Aorta (tissue), 5 donors: Measurements from ENCODE around the gene MITF. TPM values are rescaled to one million over a fixed set of nuclear protein-coding genes. Genes with fewer than 3 reads are reported as not detected.

ENCODE experiments used
- ATAC-seq: fragments of 200-7000 bp; cut with Tn5 transposase; one replicate; pipeline ENCODE4 v1.9.1; 2022; ENCODE audit warnings: moderate library complexity; ENCODE audit not compliant: low FRiP score
- DNase-seq, 2 donors: peaks; one replicate each; pipeline ENCODE4 v3.0.0-alpha.2; 2020
- H3K27ac ChIP-seq, 2 donors: one replicate each; pipeline ENCODE4 v1.5.1; 2013; ENCODE audit warnings: low read length in 2 of 2, mild to moderate bottlenecking in 2 of 2, moderate library complexity in 2 of 2, control low read depth in 1 of 2, inconsistent platforms in 1 of 2, low read depth in 1 of 2
- H3K27me3 ChIP-seq, 2 donors: one replicate each; pipeline ENCODE4 v1.6.1; 2013; ENCODE audit warnings: control low read depth in 1 of 2, low read length in 1 of 2, mild to moderate bottlenecking in 1 of 2, moderate library complexity in 1 of 2; ENCODE audit not compliant: insufficient read depth in 2 of 2, control insufficient read depth in 1 of 2
- H3K36me3 ChIP-seq, 2 donors: one replicate each; pipeline ENCODE4 v1.6.1; 2013; ENCODE audit warnings: control low read depth in 1 of 2, low read length in 1 of 2, mild to moderate bottlenecking in 1 of 2; ENCODE audit not compliant: insufficient read depth in 2 of 2, control insufficient read depth in 1 of 2
- H3K4me1 ChIP-seq, 2 donors: one replicate each; pipeline ENCODE4 v1.6.1; 2013; ENCODE audit warnings: low read length in 2 of 2, control low read depth in 1 of 2, mild to moderate bottlenecking in 1 of 2, moderate library complexity in 1 of 2; ENCODE audit not compliant: insufficient read depth in 2 of 2, control insufficient read depth in 1 of 2
- H3K4me3 ChIP-seq, 2 donors: one replicate each; pipeline ENCODE4 v1.5.1; 2013; ENCODE audit warnings: low read length in 2 of 2, control low read depth in 1 of 2, mild to moderate bottlenecking in 1 of 2
- H3K9me3 ChIP-seq: one replicate; pipeline ENCODE4 v1.6.1; 2013; ENCODE audit warnings: mild to moderate bottlenecking, low read length; ENCODE audit not compliant: control insufficient read depth
- WGBS, 2 donors: extraction: QIAGEN DNeasy Blood & Tissue Kit; methylation state at CpG; one replicate each; pipeline ENCODE4 v1.1.7; 2013; 5-methylcytosine and 5-hydroxymethylcytosine counted together
- intact Hi-C, 2 donors: fragments of 100-400 bp; cut with DNase I; formaldehyde crosslinking; loops; one replicate each; pipeline versions ENCODE4 v1.14.2 to v1.15.0; 2022
- polyA plus RNA-seq, 2 donors: library from polyadenylated mRNA; stranded (reverse); fragments of 200-250 nt; gene quantifications; one replicate each; pipeline ENCODE4 v1.2.3, GENCODE V29; 2013
- total RNA-seq, 2 donors: library from RNA; stranded (reverse); fragmentation: NEBNext Ultra II Directional; extraction: Animal tissue kit (Norgen Biotek cat#: 25700); gene quantifications; one replicate each; pipeline ENCODE4 v1.2.1, GENCODE V29; 2021
- donor health status: healthy with polysubstance abuse.
- donor health status: Bipolar disorder and iron deficiency.
- donor health status: DM: no; HTN: no; CAD: no.
- donor health status: DM: no; HTN: no; CAD: no.
- donor health status: DM: yes; HTN: yes; CAD: no.

The MITF gene
- total and polyA plus RNA-seq, 4 donors: 4.1 to 30.5 (median 17.4) TPM

DNA sequence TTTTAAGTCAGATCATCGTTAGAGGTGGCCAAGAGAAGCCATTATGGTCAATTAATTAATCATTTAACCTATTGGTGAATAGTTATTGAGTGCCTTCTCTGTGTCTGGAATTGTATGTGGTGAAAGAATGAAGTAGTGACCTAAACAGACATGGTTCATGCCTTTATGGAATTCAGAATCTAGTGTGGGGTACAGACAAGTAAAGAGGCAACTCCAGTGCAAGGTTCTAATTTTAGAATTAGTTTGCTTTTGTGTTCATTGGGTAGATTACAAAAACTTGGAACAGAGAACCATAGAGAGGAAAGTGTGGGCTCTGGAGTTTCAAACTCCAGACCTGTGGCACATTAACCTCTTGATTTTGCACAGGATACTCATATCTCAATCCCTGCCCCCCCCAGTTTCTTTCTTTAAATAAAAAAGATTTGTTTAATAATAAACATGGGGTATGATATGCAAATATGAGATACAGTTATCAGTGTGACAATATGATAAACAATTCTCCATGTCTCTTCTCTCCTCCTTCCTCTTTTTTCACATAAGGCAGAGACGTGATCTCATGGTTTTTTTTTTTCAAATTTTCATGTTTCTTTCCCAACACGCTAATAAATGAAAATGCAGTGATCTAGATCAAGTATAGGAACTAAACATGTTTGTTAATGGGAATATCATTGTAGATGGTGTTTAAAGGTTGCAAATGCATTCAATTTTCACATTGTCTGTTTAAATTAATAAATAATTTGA lies 117.9 kb downstream of the MITF start:
- H3K27me3 ChIP-seq: no peaks in the 10 kb centered on the region
- intact Hi-C loops: loop anchor here in 1 of 2 donors (2.0 kb wide), 1 partner anchor 166 kb away; no protein-coding TSS in a partner anchor
- no peak overlapping the region for H3K4me3 ChIP-seq
- ATAC-seq (no peak), DNase-seq (no peak)
- no peaks in the 10 kb centered on the region for H3K9me3 ChIP-seq
- no peaks in the 10 kb centered on the region for H3K36me3 ChIP-seq
- H3K27ac ChIP-seq: no peak overlapping the region
- WGBS, 2 donors: 59 to 60% methylated on average over 3 of the region's 3 CpGs
- peaks cover 2 to 5% of the 10 kb centered on the region in 2 donors for H3K4me1 ChIP-seq

DNA sequence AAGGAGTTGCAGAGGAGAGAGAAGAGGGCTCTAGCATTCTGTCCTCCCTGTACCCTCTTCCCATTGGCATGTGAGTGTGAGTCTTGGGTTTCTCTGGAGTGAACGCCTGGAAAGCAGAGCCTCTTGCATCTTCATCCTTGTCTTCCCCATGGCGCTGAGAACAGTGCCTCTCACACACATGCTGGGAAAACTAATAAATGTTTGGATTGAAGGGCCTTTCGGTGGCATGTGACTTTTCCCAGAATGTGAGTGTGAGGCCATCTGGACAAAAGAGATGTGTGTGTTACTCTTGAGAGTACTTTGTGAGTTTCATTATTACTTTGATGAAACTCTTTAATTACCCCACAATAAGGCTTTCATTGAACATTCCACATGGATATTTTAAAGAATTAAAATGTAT lies 122.3 kb downstream of the MITF start:
- Histone ChIP-seq H3K4me1 (peaks cover 2% of the 10 kb centered on the region in 2 donors), H3K36me3 (no peaks in the 10 kb centered on the region), H3K4me3 (no peak overlapping the region), H3K9me3 (no peaks in the 10 kb centered on the region), H3K27ac (no peak overlapping the region), H3K27me3 (no peaks in the 10 kb centered on the region)
- DNase-seq (no peak), ATAC-seq (no peak)
- intact Hi-C loops: no loop called here
- WGBS, 2 donors: 96% methylated on average over 3 of the region's 3 CpGs

DNA sequence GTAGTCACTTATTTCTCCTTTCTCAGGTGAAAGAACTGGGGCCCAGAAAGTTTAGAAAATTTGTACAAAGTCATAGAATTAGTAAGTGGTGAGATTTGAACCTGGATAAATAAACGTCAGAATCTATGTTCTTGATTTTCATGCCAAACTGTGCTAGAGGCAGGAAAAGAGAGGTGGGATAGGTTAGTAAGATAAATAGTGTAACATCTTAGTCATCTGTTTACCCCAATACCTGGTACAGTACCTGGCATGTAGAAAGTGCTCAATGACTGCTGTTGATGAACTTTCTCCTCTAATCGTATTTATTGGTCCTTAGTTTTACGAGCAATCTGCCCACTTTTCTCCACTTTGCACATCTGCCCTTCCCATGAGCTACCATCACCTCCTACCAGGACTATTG lies 124.9 kb downstream of the MITF start:
- H3K4me1 ChIP-seq: no peaks in the 10 kb centered on the region
- 95% methylated on average over 3 of the region's 3 CpGs for WGBS, 2 donors
- H3K36me3 ChIP-seq: no peaks in the 10 kb centered on the region
- no peaks in the 10 kb centered on the region for H3K27me3 ChIP-seq
- DNase-seq (no peak), ATAC-seq (no peak)
- no peak overlapping the region for H3K4me3 ChIP-seq
- no peak overlapping the region for H3K27ac ChIP-seq
- intact Hi-C loops: no loop called here
- H3K9me3 ChIP-seq: no peaks in the 10 kb centered on the region

DNA sequence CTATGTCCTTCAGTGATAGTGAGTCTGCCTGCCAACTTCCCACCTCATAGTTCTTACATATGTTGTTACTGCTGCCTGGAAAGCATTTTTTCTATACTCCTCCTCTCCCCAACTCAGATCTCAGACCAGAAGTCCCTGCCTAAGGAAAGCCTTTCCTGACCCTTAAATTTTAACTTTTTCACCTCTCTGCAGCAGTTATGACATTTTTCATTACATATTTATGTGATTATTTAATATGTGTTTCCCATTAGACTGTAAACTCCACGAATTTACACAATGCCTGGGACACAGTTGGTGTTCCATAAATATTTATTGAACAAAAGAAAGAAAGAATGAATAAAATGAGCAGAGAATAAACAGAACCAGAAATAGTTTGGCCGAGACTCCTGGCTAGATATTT lies 125.5 kb downstream of the MITF start:
- no peaks in the 10 kb centered on the region for H3K27me3 ChIP-seq
- WGBS, 2 donors: 14 to 16% methylated on average over 2 of the region's 2 CpGs
- H3K36me3 ChIP-seq: no peaks in the 10 kb centered on the region
- no peaks in the 10 kb centered on the region for H3K4me1 ChIP-seq
- H3K4me3 ChIP-seq: no peak overlapping the region
- intact Hi-C loops: loop anchor here in 1 of 2 donors (5.0 kb wide), 1 partner anchor 38 kb away; no protein-coding TSS in a partner anchor
- H3K27ac ChIP-seq: no peak overlapping the region
- ATAC-seq (no peak), DNase-seq (no peak)
- no peaks in the 10 kb centered on the region for H3K9me3 ChIP-seq

DNA sequence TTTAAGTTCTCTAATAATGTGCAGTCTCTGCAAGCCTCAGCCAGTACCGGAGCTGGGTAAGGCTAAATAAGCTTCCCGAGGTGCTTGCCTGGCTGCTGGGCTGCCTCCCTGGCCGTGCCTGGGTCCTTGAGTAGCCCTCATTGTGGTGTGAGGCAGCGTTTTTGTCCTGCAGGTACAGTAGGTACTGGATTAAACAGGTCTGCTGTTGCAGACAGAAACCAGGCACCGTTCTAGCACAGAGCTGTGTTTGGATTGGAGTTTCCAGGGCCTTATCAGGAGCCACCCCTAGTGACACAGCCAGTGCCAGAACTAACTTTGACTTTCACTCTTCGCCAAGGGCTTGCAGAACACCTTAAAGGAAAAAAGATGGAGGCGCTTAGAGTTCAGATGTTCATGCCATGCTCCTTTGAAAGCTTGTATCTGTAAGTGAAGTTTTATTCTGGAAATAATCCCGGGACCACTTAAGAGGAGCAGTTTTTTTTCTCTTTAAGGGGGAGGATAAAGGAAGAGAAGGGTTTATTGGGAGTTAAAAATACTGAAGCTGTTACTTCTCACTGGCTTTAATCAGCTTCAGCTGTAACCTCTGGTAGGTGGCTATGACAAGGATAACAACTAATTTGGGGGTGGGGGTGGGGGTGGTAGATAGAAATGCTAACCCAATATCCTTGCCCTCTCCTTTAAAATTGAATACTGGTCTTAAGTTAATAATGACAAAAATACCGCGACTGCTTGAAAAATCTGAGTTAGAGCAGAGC lies 126.8 kb downstream of the MITF start:
- 5 to 7% methylated on average over 10 of the region's 10 CpGs for WGBS, 2 donors
- peak overlapping the region; percentile 21 to 59 for H3K4me3 ChIP-seq
- intact Hi-C loops: loop anchor here in 1 of 2 donors (5.0 kb wide), 1 partner anchor 36 kb away; no protein-coding TSS in a partner anchor
- no peaks in the 10 kb centered on the region for H3K4me1 ChIP-seq
- peak in 1 of 2 donors; percentile 51 for DNase-seq
- peak; percentile 71 for ATAC-seq
- no peak overlapping the region for H3K27ac ChIP-seq
- no peaks in the 10 kb centered on the region for H3K27me3 ChIP-seq
- no peaks in the 10 kb centered on the region for H3K9me3 ChIP-seq
- H3K36me3 ChIP-seq: no peaks in the 10 kb centered on the region

DNA sequence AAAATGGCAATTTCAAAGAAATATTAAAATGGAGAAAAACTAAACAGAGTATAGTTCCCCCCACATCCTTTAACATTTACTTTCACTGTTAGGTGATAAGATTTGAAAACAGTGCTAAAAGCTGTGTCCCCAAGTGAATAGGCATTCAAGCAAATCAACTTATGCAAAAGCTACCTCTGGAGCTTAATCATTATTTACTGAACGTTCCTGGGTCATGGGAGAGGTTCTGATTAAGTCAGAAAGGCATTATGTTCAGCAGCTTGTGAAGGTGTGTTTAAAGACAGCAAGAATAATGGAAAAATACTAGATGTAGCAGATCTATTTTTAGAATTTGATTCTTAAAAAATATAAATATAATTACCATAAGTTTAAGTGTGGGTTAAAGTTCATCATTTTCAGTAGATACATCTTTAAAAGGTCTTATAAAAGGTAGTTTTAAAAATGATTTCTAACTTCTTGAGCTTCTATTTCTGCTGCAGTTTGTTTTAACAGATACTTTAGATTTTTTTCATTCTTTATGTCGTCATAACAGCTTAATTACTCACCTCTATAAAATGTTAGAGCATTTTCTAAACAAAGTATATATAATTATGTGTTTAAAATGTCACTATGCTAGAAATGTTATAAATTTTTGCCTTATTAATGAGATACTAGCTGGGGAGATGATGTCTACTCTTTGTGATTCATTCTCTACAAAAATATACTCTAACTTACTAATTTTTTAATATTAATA lies 127.9 kb downstream of the MITF start:
- Histone ChIP-seq H3K36me3 (no peaks in the 10 kb centered on the region), H3K9me3 (no peaks in the 10 kb centered on the region), H3K27me3 (no peaks in the 10 kb centered on the region), H3K4me1 (no peaks in the 10 kb centered on the region), H3K27ac (no peak overlapping the region), H3K4me3 (no peak overlapping the region)
- no peak for ATAC-seq
- intact Hi-C loops: loop anchor here in 1 of 2 donors (5.0 kb wide), 1 partner anchor 35 kb away; no protein-coding TSS in a partner anchor
- 17% methylated on average over 2 of the region's 2 CpGs for WGBS, 2 donors
- no peak for DNase-seq

DNA sequence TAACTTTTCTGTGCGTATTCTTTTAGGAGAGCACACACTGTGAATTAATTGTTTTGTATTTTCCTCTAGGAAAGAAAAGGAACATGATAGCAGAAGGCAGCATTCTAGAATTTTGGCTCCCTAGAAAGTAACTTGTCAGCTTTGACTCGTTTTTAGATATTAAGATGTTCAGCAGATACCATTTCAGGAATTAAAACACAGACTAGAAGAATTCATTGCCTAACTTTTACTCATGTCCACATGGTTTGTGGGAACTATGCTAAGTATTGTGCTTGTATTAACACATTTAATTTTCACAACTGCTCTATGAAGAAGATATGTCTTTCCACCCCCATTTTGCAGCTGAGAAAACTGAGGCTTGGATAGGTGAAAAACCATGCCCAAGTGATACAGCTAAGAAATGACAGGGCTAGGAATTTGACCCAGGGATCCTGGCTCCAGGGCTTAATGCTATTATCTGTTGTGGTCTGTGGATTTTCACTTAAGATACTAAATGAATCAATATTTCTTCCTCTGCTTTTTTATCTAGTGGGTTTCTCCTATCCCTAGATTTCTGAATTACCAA lies 128.8 kb downstream of the MITF start:
- DNase-seq: no peak

DNA sequence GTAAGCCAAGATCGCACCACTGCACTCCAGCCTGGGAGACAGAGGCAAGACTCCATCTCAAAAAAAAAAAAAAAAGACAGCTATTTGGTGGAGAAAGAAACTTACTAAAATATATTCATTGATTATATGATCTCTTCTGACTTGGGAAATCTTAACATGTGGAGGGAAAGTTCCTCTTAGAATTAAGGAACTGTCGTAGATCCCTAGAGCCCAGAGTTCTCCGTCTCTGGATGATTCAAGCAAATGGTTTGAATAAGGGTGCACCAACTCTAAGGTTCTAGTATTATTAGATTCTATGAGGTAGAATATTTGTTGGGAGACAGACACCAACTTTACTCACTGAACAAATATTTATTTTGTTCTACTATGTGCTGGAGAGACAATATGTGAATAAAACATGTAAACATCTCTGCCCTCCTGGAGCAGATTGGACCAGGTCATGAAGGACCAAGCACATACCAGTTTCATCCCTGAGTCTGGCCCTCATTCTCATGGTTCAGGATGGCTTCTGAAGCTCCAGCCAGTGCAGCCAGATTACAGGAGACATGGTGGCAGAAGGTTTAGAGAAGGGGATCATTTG lies 129.7 kb downstream of the MITF start:
- H3K27ac ChIP-seq: no peak overlapping the region
- no peak for ATAC-seq
- H3K4me1 ChIP-seq: no peaks in the 10 kb centered on the region
- 96 to 97% methylated on average over 3 of the region's 3 CpGs for WGBS, 2 donors
- H3K9me3 ChIP-seq: no peaks in the 10 kb centered on the region
- DNase-seq: no peak
- H3K27me3 ChIP-seq: no peaks in the 10 kb centered on the region
- H3K36me3 ChIP-seq: no peaks in the 10 kb centered on the region
- H3K4me3 ChIP-seq: no peak overlapping the region
- intact Hi-C loops: loop anchor here in 1 of 2 donors (5.0 kb wide), 1 partner anchor 33 kb away; no protein-coding TSS in a partner anchor

More for the DNA sequence above, 128.8 kb downstream of the MITF start:
- Histone ChIP-seq H3K4me1 (no peaks in the 10 kb centered on the region), H3K4me3 (no peak overlapping the region), H3K27ac (no peak overlapping the region), H3K36me3 (no peaks in the 10 kb centered on the region), H3K27me3 (no peaks in the 10 kb centered on the region), H3K9me3 (no peaks in the 10 kb centered on the region)
- no peak for ATAC-seq
- intact Hi-C loops: loop anchor here in 1 of 2 donors (5.0 kb wide), 1 partner anchor 34 kb away; no protein-coding TSS in a partner anchor
- 69 to 72% methylated on average over 2 of the region's 2 CpGs for WGBS, 2 donors
